Activated CD4-positive, alpha-beta T cell treated with anti-CD3 and anti-CD28 coated beads, Interleukin-2, amount 50 U/mL, for 16 hours (primary cell): Measurements from ENCODE around the gene LRRC8E.
"Not testable (repeated sequence)": the region's sequence is repeated elsewhere in the genome, so short reads cannot be mapped to it uniquely, and the experiment has no call there.

ENCODE experiments used
- DNase-seq: peaks from one replicate; pipeline ENCODE4 v3.0.0-alpha.2; 2020

Gene LRRC8E

GRCh38 chr19:7921967-7922835 is 33.9 kb downstream of the LRRC8E start:
- no peak for DNase-seq

GRCh38 chr19:7922836-7923195 is 34.5 kb downstream of the LRRC8E start:
- no peak for DNase-seq

- DNase-seq, result no peak
These were observed 35.2 kb downstream of the LRRC8E start for GRCh38 chr19:7923295-7924191.

- no peak for DNase-seq
These were observed 35.9 kb downstream of the LRRC8E start for GRCh38 chr19:7924241-7924640.

GRCh38 chr19:7924651-7925170 is 36.4 kb downstream of the LRRC8E start:
- no peak for DNase-seq

- peak; percentile 81 for DNase-seq
These were observed 37.0 kb downstream of the LRRC8E start for GRCh38 chr19:7925171-7925851.

- peak; percentile 76 for DNase-seq
These were observed 37.9 kb downstream of the LRRC8E start, which contains the start of gene CTXN1 for GRCh38 chr19:7926021-7926726. CTXN1 (minus strand) TSS chr19:7926135; CDS start chr19:7925538, 597 bp downstream.

GRCh38 chr19:7926727-7927604 is 38.7 kb downstream of the LRRC8E start:
- no peak for DNase-seq

- DNase-seq, result no peak
These were observed 39.5 kb downstream of the LRRC8E start for GRCh38 chr19:7927605-7928333.

- DNase-seq, result no peak
These were observed 40.0 kb downstream of the LRRC8E start for GRCh38 chr19:7928334-7928706.

- DNase-seq, result peak; percentile 54
These were observed 40.7 kb downstream of the LRRC8E start for GRCh38 chr19:7928741-7929701.

- not testable (repeated sequence) for DNase-seq
These were observed 41.7 kb downstream of the LRRC8E start for GRCh38 chr19:7930030-7930429.

GRCh38 chr19:7930765-7931164 is 42.5 kb downstream of the LRRC8E start:
- DNase-seq, result no peak

GRCh38 chr19:7931221-7932061 is 43.1 kb downstream of the LRRC8E start:
- DNase-seq, result no peak

GRCh38 chr19:7932276-7932929 is 44.1 kb downstream of the LRRC8E start:
- DNase-seq, result no peak

- no peak for DNase-seq
These were observed 44.6 kb downstream of the LRRC8E start for GRCh38 chr19:7932930-7933300.

- no peak for DNase-seq
These were observed 45.1 kb downstream of the LRRC8E start for GRCh38 chr19:7933411-7933810.
